H1 (cell line): ENCODE data around the gene CACNA1C.

ENCODE experiments used
- POLR2A ChIP-seq, 2 experiments: IDR thresholded peaks; 1 replicate in 1 of 2; 2 replicates in 1 of 2; pipeline ENCODE4 v1.6.1; 2011; ENCODE audit warnings: low read depth in 2 of 2, low read length in 2 of 2, mild to moderate bottlenecking in 2 of 2; ENCODE audit errors: control extremely low read depth in 1 of 2
- SP1 ChIP-seq: IDR thresholded peaks from 2 replicates; pipeline ENCODE4 v1.6.1; 2011; ENCODE audit warnings: low read depth, low read length
- TF ChIP-seq, protein P1 (sequence below): IDR thresholded peaks from 2 replicates; pipeline ENCODE4 v1.6.1; 2012; ENCODE audit warnings: low read length, inconsistent platforms
- TF ChIP-seq, protein P2 (sequence below): IDR thresholded peaks from 2 replicates; pipeline ENCODE4 v1.6.1; 2011; ENCODE audit warnings: low read depth, mild to moderate bottlenecking, low read length; ENCODE audit not compliant: insufficient read depth

- TF ChIP-seq POLR2A (IDR thresholded peaks at IDR 0.05; ENCODE audit: control extremely low read depth in 1 of 2, low read depth in 2 of 2, low read length in 2 of 2) = no peak
- TF ChIP-seq, protein P1, sequence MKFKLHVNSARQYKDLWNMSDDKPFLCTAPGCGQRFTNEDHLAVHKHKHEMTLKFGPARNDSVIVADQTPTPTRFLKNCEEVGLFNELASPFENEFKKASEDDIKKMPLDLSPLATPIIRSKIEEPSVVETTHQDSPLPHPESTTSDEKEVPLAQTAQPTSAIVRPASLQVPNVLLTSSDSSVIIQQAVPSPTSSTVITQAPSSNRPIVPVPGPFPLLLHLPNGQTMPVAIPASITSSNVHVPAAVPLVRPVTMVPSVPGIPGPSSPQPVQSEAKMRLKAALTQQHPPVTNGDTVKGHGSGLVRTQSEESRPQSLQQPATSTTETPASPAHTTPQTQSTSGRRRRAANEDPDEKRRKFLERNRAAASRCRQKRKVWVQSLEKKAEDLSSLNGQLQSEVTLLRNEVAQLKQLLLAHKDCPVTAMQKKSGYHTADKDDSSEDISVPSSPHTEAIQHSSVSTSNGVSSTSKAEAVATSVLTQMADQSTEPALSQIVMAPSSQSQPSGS = no peak
- TF ChIP-seq, protein P2, sequence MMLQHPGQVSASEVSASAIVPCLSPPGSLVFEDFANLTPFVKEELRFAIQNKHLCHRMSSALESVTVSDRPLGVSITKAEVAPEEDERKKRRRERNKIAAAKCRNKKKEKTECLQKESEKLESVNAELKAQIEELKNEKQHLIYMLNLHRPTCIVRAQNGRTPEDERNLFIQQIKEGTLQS = no peak
- 0 out of 2 replicates have a peak, but pooled peaks have one; percentile 26 for TF ChIP-seq SP1
These were observed 324.3 kb downstream of the CACNA1C start for GRCh38 chr12:2376908-2377657.
